DMS79 (cell line): Measurements from ENCODE around the gene CD1B.
"Not testable (repeated sequence)": the region's sequence is repeated elsewhere in the genome, so short reads cannot be mapped to it uniquely, and the experiment has no call there.

Experiments
- DNase-seq: peaks from one replicate; lab custom pipeline; 2025; lab: John Stamatoyannopoulos, UW

CD1B gene

GRCh38 chr1:158331481-158332150 is at the start of gene CD1B:
Gene CD1B, minus strand, starts transcription at chr1:158331531. Its CDS starts 108 bp downstream, at chr1:158331423.
- no peak for DNase-seq

GRCh38 chr1:158374860-158375259 is 43.5 kb upstream of the CD1B start:
- no peak for DNase-seq

- not testable (repeated sequence) for DNase-seq
Measured at GRCh38 chr1:158374101-158374500, 42.8 kb upstream of the CD1B start.

- DNase-seq = no peak
Measured at GRCh38 chr1:158371188-158371953, 40.0 kb upstream of the CD1B start.

- no peak for DNase-seq
Measured at GRCh38 chr1:158366783-158367182, 35.5 kb upstream of the CD1B start.

- DNase-seq = no peak
Measured at GRCh38 chr1:158362941-158363340, 31.6 kb upstream of the CD1B start.

- no peak for DNase-seq
Measured at GRCh38 chr1:158362482-158362881, 31.2 kb upstream of the CD1B start.

GRCh38 chr1:158357441-158357840 is 26.1 kb upstream of the CD1B start:
- DNase-seq = no peak

- DNase-seq = no peak
Measured at GRCh38 chr1:158356616-158357015, 25.3 kb upstream of the CD1B start.

GRCh38 chr1:158355773-158356285 is 24.5 kb upstream of the CD1B start:
- no peak for DNase-seq

GRCh38 chr1:158354255-158354654 is 22.9 kb upstream of the CD1B start:
- DNase-seq = no peak

- DNase-seq = no peak
Measured at GRCh38 chr1:158353303-158354075, 22.2 kb upstream of the CD1B start, which contains the start of gene CD1E. Gene CD1E, plus strand, starts transcription at chr1:158353894. Its CDS starts 95 bp downstream, at chr1:158353989.

- DNase-seq = not testable (repeated sequence)
Measured at GRCh38 chr1:158348946-158349345, 17.6 kb upstream of the CD1B start.

GRCh38 chr1:158336413-158336812 is 5.1 kb upstream of the CD1B start:
- not testable (repeated sequence) for DNase-seq

- no peak for DNase-seq
Measured at GRCh38 chr1:158335213-158335532, 3.8 kb upstream of the CD1B start.

- no peak for DNase-seq
Measured at GRCh38 chr1:158334526-158335212, 3.3 kb upstream of the CD1B start.

GRCh38 chr1:158333405-158334155 is 2.2 kb upstream of the CD1B start:
- no peak for DNase-seq

- no peak for DNase-seq
Measured at GRCh38 chr1:158331106-158331425, 265 bp downstream of the CD1B start.

GRCh38 chr1:158330391-158331105 is 783 bp downstream of the CD1B start:
- DNase-seq = no peak

GRCh38 chr1:158329733-158330132 is 1.6 kb downstream of the CD1B start:
- no peak for DNase-seq

GRCh38 chr1:158329300-158329699 is 2.0 kb downstream of the CD1B start:
- DNase-seq = no peak
